GF-D8 (cell line): ENCODE results near the gene TGIF1.

ENCODE experiments used
- DNase-seq: peaks from one replicate; lab custom pipeline; 2025; lab: John Stamatoyannopoulos, UW

TGIF1 gene

GRCh38 chr18:3434685-3435084 is 15.3 kb upstream of the TGIF1 start:
- DNase-seq: no peak

- DNase-seq: no peak
Measured at GRCh38 chr18:3440341-3440740, 9.6 kb upstream of the TGIF1 start.

- DNase-seq: no peak
Measured at GRCh38 chr18:3441290-3441689, 8.7 kb upstream of the TGIF1 start.

DNA sequence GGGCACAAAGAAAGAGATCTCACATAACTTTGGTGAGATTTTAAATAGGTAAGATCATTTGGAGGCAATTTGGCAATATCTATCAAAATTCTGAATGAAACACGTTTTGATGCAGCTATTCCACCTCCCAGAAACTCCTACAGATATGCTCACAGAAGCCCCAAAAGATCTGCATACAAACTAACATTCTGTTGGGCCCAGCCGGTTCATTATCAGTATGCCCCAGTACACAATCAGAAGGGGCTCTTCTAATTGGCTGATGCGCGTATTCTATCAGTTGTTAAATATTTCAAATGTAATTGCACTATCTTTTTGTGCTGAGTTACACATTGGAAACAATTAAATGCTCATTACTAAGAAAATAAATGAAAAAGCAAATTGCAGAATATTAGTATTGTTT is 7.1 kb upstream of the TGIF1 start:
- no peak for DNase-seq

- DNase-seq: no peak
Measured at GRCh38 chr18:3444296-3444695, 5.7 kb upstream of the TGIF1 start.

DNA sequence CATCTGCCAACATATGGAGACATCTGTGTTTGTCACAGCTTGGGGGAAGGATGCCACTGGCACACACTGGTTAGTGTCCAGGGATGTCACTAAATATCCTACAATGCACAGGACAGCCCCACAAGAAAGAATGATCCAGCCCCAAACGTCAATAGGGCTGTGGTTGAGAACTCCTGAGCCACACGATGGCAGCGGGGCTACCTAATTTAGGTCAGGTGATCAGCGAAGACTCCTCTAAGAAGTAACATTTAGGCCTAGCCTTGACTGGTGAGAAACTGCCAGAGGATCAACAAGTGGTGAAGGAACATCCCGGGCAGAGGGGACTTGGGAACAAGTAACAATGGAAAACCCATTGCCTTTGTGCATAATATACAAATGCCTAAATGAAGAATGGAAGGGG is 5.0 kb upstream of the TGIF1 start:
- DNase-seq: no peak

GRCh38 chr18:3447068-3447894 is 2.7 kb upstream of the TGIF1 start:
- peak; percentile 34 for DNase-seq

GRCh38 chr18:3447895-3448837 is 1.8 kb upstream of the TGIF1 start:
- peak; percentile 96 for DNase-seq

- peak; percentile 97 for DNase-seq
Measured at GRCh38 chr18:3448838-3449511, 997 bp upstream of the TGIF1 start.

- no peak for DNase-seq
Measured at GRCh38 chr18:3449512-3450011, 410 bp upstream of the TGIF1 start.

- no peak for DNase-seq
Measured at GRCh38 chr18:3450799-3451182, 819 bp downstream of the TGIF1 start.

- DNase-seq: peak; percentile 70
Measured at GRCh38 chr18:3451183-3451988, 1.4 kb downstream of the TGIF1 start.

DNA sequence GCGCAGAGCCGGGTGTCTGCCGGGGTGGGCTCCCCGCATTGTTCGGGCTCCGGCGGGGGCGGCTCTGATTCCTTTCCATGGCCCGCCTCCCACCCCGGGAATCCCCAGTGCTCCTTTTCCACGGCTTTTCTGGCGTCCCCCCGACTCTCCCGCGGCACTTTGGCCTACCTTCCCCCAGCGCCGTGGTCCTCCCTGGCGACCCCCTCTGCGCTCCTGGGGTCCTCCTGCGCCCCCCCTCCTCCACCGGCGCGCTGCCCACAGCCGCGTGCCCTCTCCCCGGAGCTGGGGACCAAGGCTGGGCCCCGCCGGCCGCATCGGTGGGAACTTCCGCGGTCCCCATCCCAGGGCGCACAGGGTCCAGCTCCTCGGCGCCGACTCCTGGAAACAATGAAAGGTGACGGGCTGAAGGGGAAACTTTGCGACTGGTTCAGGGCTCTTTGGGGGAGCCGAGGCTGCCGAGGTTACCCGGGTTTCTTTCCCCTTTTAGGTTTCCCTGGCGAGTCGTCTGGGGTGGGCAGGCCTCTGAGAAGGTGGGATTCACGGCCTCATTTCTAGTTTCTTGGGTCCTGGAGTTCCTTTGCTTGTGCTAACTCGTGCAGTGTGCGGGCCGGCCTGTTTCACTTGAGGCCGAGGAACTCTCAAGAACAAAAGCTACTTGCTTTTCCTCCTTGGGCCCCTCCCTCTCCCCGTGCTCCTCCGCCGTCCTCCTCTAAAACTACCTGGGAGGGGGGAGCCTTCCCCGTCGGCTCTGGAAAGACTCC is 2.2 kb downstream of the TGIF1 start:
- DNase-seq: peak; percentile 24

DNA sequence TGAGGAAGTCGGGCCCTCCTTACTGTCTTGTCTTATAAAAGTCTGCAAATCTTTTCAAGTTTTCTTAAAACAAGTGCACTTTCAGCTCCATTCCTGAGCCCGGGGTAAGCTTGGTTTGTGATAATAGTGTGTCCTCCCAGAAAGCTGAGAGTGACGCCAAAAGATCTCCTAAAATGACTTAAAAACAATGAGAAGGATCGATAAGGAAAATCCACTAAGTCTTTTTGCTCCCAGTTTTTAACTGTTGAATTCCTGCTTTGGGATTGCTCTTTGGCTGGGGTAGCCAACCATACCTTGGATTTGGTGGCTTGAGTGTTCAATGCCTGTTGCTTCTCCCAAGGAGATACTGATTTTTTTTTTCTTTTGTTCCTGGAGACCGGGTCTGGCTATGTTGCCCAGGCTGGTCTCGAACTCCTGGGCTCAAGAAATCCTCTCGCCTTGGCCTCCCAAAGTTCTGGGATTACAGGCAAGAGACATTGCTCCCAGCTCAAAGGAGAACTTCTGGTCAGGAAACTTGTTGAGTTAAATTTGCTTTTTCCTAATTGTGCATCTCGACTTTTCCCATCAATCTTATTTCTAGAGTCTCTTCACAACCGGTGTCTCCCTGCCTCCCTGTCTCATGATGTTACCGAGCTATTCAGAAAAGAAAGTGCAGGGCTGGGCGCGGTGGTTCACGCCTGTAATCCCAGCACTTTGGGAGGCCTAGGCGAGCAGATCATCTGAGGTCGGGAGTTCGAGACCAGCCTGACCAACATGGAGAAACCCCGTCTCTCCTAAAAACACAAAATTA is 3.0 kb downstream of the TGIF1 start:
- no peak for DNase-seq

DNA sequence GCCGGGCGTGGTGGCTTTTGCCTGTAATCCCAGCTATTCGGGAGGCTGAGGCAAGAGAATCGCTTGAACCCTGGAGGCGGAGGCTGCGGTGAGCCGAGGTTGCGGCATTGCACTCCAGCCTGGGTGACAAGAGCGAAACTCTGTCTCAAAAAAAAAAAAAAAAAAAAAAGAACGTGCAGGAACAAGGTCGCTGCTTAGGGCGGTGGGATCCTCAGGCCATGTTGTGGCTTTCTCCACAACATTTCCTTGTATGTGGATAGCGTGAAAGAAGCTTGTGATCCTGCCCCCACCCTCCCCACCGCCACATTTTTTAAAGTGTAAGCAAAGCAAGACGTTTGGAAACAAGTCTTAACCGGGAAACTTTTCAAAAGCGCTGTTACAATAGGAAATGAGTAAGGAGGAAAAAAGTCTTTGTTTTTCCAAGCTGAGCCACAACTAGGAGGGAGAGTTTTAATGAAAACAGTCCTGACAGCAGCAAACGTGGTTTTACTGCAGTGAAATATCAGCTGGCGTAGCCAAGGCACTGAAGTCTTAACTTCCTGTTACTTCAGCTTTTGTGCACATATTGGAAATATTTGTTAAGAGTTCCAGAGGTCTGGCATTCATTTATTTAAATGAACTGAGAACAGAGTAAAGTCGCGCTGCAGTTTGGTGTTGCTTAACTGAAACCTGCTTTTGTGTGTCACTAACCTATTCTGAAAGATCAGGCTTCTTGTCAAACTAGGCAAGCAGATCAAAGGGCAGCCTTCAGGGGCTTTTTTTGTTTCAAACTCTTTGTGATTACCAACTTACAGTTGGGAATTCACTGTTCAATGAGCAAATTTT is 3.8 kb downstream of the TGIF1 start:
- peak; percentile 60 for DNase-seq

DNA sequence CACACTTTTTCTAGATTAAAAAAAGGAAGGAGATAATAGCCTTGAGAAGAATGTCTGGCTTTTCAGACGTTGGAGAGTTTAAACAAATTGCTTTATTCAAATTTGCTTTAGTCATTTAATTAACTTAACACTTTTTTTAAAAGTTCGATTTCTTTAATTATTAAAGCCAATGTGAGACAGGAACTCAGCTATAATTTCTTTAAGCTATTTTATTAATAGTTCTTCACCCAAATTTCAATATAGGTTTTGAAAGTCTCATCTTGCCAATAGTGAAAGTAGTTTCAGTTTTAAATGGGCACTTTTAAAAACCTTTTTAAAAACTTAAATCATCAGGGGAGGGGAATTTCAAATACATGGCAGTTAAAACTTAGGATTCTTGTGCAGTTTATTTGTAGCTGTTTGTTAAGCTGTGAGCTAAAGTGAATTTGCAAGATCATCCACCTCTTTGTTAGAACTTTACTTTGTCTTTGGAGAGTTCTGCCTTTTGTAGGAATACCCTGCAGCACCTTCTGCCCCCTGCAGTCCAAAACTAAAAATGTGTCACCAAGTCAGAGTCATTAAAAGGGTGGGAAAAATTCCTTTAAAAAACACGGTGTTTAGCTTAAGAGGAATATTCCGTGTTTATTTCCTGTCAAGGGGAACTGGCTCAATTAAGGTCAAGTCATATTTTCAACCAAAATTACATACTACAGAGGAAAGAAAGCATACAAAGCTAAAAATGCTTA is 4.6 kb downstream of the TGIF1 start:
- peak; percentile 41 for DNase-seq

GRCh38 chr18:3455090-3455635 is 5.2 kb downstream of the TGIF1 start:
- no peak for DNase-seq
